Ovary (tissue), 3 donors: ENCODE data around the gene CD164L2.
"Not testable (repeated sequence)": the region's sequence is repeated elsewhere in the genome, so short reads cannot be mapped to it uniquely, and the experiment has no call there.

Experiments
- CTCF ChIP-seq, 3 donors: fragments of 450-650 bp in 2 of 3; fragments of 200-600 bp in 1 of 3; IDR thresholded peaks; one replicate each; pipeline versions ENCODE4 v1.5.1 to v1.8.0; 2016 to 2022; ENCODE audit warnings: antibody characterized with exemption in 3 of 3, mild to moderate bottlenecking in 1 of 3
- EP300 ChIP-seq: sonication (generic); formaldehyde crosslinking; IDR thresholded peaks from one replicate; pipeline ENCODE4 v1.6.1; 2017; ENCODE audit warnings: antibody characterized with exemption
- POLR2A ChIP-seq: fragments of 450-650 bp; IDR thresholded peaks from one replicate; pipeline ENCODE4 v1.6.1; 2017; ENCODE audit warnings: antibody characterized with exemption, mild to moderate bottlenecking, moderate library complexity
- donor health status: DM: no; HTN: no; CAD: no.

GRCh38 chr1:27384797-27385196, 1.7 kb upstream of the CD164L2 start:
- TF ChIP-seq EP300; CTCF (IDR thresholded peaks at IDR 0.05); POLR2A: not testable (repeated sequence)
